ENCODE results near the gene PTGER4.

DNA sequence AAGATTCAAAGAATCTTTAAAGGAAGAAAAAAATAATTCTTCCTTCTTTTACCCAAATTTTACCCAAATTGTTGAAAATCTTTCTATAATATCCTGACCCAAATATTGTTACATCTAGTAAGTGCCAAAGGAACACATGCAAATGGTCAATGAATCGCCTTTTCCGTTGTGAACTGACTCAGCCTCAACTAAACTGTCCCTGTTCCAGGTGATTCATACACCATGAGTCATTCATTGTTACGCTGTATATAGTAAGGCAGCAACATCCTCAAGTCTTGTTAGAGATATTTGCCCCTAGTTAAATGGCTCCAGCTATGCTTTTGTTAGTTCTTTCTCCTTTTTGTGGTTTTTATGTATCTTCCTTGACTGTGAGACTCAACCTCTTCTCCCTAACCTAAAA is 9.7 kb downstream of the PTGER4 start:
- TF ChIP-seq, protein P1, sequence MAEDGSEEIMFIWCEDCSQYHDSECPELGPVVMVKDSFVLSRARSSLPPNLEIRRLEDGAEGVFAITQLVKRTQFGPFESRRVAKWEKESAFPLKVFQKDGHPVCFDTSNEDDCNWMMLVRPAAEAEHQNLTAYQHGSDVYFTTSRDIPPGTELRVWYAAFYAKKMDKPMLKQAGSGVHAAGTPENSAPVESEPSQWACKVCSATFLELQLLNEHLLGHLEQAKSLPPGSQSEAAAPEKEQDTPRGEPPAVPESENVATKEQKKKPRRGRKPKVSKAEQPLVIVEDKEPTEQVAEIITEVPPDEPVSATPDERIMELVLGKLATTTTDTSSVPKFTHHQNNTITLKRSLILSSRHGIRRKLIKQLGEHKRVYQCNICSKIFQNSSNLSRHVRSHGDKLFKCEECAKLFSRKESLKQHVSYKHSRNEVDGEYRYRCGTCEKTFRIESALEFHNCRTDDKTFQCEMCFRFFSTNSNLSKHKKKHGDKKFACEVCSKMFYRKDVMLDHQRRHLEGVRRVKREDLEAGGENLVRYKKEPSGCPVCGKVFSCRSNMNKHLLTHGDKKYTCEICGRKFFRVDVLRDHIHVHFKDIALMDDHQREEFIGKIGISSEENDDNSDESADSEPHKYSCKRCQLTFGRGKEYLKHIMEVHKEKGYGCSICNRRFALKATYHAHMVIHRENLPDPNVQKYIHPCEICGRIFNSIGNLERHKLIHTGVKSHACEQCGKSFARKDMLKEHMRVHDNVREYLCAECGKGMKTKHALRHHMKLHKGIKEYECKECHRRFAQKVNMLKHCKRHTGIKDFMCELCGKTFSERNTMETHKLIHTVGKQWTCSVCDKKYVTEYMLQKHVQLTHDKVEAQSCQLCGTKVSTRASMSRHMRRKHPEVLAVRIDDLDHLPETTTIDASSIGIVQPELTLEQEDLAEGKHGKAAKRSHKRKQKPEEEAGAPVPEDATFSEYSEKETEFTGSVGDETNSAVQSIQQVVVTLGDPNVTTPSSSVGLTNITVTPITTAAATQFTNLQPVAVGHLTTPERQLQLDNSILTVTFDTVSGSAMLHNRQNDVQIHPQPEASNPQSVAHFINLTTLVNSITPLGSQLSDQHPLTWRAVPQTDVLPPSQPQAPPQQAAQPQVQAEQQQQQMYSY (CRISPR knock-in tag; IDR thresholded peaks at IDR 0.05), result no peak
- TF ChIP-seq NR2C2 (CRISPR knock-in tag; IDR thresholded peaks at IDR 0.05) (no peak), SMAD4 (CRISPR knock-in tag; IDR thresholded peaks at IDR 0.05) (no peak), CBFB (CRISPR knock-in tag; IDR thresholded peaks at IDR 0.05; ENCODE audit: low read depth) (no peak)
- TF ChIP-seq, protein P2, sequence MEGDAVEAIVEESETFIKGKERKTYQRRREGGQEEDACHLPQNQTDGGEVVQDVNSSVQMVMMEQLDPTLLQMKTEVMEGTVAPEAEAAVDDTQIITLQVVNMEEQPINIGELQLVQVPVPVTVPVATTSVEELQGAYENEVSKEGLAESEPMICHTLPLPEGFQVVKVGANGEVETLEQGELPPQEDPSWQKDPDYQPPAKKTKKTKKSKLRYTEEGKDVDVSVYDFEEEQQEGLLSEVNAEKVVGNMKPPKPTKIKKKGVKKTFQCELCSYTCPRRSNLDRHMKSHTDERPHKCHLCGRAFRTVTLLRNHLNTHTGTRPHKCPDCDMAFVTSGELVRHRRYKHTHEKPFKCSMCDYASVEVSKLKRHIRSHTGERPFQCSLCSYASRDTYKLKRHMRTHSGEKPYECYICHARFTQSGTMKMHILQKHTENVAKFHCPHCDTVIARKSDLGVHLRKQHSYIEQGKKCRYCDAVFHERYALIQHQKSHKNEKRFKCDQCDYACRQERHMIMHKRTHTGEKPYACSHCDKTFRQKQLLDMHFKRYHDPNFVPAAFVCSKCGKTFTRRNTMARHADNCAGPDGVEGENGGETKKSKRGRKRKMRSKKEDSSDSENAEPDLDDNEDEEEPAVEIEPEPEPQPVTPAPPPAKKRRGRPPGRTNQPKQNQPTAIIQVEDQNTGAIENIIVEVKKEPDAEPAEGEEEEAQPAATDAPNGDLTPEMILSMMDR (IDR thresholded peaks at IDR 0.05), result no peak
- TF ChIP-seq, protein P3, sequence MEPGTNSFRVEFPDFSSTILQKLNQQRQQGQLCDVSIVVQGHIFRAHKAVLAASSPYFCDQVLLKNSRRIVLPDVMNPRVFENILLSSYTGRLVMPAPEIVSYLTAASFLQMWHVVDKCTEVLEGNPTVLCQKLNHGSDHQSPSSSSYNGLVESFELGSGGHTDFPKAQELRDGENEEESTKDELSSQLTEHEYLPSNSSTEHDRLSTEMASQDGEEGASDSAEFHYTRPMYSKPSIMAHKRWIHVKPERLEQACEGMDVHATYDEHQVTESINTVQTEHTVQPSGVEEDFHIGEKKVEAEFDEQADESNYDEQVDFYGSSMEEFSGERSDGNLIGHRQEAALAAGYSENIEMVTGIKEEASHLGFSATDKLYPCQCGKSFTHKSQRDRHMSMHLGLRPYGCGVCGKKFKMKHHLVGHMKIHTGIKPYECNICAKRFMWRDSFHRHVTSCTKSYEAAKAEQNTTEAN (CRISPR knock-in tag; IDR thresholded peaks at IDR 0.05), result no peak
- TF ChIP-seq, protein P4, sequence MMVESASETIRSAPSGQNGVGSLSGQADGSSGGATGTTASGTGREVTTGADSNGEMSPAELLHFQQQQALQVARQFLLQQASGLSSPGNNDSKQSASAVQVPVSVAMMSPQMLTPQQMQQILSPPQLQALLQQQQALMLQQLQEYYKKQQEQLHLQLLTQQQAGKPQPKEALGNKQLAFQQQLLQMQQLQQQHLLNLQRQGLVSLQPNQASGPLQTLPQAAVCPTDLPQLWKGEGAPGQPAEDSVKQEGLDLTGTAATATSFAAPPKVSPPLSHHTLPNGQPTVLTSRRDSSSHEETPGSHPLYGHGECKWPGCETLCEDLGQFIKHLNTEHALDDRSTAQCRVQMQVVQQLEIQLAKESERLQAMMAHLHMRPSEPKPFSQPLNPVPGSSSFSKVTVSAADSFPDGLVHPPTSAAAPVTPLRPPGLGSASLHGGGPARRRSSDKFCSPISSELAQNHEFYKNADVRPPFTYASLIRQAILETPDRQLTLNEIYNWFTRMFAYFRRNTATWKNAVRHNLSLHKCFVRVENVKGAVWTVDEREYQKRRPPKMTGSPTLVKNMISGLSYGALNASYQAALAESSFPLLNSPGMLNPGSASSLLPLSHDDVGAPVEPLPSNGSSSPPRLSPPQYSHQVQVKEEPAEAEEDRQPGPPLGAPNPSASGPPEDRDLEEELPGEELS (CRISPR knock-in tag; IDR thresholded peaks at IDR 0.05), result no peak
- TF ChIP-seq, protein P5, sequence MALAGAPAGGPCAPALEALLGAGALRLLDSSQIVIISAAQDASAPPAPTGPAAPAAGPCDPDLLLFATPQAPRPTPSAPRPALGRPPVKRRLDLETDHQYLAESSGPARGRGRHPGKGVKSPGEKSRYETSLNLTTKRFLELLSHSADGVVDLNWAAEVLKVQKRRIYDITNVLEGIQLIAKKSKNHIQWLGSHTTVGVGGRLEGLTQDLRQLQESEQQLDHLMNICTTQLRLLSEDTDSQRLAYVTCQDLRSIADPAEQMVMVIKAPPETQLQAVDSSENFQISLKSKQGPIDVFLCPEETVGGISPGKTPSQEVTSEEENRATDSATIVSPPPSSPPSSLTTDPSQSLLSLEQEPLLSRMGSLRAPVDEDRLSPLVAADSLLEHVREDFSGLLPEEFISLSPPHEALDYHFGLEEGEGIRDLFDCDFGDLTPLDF (CRISPR knock-in tag; IDR thresholded peaks at IDR 0.05), result no peak
- TF ChIP-seq, protein P6, sequence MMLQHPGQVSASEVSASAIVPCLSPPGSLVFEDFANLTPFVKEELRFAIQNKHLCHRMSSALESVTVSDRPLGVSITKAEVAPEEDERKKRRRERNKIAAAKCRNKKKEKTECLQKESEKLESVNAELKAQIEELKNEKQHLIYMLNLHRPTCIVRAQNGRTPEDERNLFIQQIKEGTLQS (CRISPR knock-in tag; conservative IDR thresholded peaks at IDR 0.05), result no peak
- TF ChIP-seq, protein P7, sequence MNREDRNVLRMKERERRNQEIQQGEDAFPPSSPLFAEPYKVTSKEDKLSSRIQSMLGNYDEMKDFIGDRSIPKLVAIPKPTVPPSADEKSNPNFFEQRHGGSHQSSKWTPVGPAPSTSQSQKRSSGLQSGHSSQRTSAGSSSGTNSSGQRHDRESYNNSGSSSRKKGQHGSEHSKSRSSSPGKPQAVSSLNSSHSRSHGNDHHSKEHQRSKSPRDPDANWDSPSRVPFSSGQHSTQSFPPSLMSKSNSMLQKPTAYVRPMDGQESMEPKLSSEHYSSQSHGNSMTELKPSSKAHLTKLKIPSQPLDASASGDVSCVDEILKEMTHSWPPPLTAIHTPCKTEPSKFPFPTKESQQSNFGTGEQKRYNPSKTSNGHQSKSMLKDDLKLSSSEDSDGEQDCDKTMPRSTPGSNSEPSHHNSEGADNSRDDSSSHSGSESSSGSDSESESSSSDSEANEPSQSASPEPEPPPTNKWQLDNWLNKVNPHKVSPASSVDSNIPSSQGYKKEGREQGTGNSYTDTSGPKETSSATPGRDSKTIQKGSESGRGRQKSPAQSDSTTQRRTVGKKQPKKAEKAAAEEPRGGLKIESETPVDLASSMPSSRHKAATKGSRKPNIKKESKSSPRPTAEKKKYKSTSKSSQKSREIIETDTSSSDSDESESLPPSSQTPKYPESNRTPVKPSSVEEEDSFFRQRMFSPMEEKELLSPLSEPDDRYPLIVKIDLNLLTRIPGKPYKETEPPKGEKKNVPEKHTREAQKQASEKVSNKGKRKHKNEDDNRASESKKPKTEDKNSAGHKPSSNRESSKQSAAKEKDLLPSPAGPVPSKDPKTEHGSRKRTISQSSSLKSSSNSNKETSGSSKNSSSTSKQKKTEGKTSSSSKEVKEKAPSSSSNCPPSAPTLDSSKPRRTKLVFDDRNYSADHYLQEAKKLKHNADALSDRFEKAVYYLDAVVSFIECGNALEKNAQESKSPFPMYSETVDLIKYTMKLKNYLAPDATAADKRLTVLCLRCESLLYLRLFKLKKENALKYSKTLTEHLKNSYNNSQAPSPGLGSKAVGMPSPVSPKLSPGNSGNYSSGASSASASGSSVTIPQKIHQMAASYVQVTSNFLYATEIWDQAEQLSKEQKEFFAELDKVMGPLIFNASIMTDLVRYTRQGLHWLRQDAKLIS (CRISPR knock-in tag; IDR thresholded peaks at IDR 0.05; ENCODE audit: borderline replicate concordance), result no peak
- TF ChIP-seq, protein P8, sequence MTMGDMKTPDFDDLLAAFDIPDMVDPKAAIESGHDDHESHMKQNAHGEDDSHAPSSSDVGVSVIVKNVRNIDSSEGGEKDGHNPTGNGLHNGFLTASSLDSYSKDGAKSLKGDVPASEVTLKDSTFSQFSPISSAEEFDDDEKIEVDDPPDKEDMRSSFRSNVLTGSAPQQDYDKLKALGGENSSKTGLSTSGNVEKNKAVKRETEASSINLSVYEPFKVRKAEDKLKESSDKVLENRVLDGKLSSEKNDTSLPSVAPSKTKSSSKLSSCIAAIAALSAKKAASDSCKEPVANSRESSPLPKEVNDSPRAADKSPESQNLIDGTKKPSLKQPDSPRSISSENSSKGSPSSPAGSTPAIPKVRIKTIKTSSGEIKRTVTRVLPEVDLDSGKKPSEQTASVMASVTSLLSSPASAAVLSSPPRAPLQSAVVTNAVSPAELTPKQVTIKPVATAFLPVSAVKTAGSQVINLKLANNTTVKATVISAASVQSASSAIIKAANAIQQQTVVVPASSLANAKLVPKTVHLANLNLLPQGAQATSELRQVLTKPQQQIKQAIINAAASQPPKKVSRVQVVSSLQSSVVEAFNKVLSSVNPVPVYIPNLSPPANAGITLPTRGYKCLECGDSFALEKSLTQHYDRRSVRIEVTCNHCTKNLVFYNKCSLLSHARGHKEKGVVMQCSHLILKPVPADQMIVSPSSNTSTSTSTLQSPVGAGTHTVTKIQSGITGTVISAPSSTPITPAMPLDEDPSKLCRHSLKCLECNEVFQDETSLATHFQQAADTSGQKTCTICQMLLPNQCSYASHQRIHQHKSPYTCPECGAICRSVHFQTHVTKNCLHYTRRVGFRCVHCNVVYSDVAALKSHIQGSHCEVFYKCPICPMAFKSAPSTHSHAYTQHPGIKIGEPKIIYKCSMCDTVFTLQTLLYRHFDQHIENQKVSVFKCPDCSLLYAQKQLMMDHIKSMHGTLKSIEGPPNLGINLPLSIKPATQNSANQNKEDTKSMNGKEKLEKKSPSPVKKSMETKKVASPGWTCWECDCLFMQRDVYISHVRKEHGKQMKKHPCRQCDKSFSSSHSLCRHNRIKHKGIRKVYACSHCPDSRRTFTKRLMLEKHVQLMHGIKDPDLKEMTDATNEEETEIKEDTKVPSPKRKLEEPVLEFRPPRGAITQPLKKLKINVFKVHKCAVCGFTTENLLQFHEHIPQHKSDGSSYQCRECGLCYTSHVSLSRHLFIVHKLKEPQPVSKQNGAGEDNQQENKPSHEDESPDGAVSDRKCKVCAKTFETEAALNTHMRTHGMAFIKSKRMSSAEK (CRISPR knock-in tag; IDR thresholded peaks at IDR 0.05; ENCODE audit: borderline replicate concordance), result no peak
